Ammon's horn (tissue), 1 donor: ENCODE measurements around the gene ABCC9.
A peak's percentile ranks its signal among the peaks of the same experiment; 100 is the strongest.

Source experiments
- DNase-seq: peaks from one replicate; pipeline ENCODE4 v3.0.0-alpha.2; 2016; ENCODE audit warnings: low spot score

The ABCC9 gene

DNA sequence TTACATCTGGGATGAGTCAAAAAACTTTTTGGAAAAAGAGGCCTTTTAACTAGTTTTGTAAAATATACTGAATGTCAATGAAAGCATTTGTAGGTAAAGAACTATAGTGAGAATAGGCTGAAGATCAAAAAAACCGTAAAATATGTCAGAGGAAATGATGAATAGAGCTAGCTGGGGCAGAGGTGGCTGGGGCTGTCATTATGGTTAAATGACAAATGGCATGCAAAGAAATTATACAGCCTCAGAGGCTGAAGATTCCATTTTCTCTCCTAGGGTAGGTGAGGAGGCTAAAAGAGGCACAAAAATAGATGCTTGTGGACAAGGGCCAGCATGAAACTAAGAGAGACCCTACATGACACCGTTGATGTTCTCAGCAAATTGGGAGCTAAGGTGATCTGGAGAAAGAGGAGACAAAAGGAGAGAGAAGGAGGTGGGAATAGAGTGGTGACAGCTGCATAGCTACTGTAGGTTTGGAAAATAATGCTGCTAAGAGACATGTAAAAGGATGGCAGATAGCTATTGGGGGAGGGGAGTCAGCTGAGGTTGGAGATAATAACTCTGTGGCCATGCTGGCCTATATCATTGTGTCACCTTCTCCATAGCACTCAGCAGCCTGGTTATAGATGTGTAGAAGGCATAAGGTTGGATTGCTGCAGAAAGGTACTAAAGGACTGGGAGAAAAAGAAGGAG lies 63.8 kb downstream of the ABCC9 start:
- no peak for DNase-seq

- no peak for DNase-seq
Observed at GRCh38 chr12:21865846-21866245, 75.4 kb downstream of the ABCC9 start.

- DNase-seq, result no peak
Observed at GRCh38 chr12:21860534-21860933, 80.7 kb downstream of the ABCC9 start.

- DNase-seq, result no peak
Observed at GRCh38 chr12:21860128-21860527, 81.1 kb downstream of the ABCC9 start.

- no peak for DNase-seq
Observed at GRCh38 chr12:21852251-21852650, 89.0 kb downstream of the ABCC9 start.

GRCh38 chr12:21851151-21851550 lies 90.1 kb downstream of the ABCC9 start:
- no peak for DNase-seq

- no peak for DNase-seq
Observed at GRCh38 chr12:21850419-21850818, 90.8 kb downstream of the ABCC9 start.

GRCh38 chr12:21849878-21850277 lies 91.3 kb downstream of the ABCC9 start:
- no peak for DNase-seq

GRCh38 chr12:21848192-21848591 lies 93.0 kb downstream of the ABCC9 start:
- no peak for DNase-seq

DNA sequence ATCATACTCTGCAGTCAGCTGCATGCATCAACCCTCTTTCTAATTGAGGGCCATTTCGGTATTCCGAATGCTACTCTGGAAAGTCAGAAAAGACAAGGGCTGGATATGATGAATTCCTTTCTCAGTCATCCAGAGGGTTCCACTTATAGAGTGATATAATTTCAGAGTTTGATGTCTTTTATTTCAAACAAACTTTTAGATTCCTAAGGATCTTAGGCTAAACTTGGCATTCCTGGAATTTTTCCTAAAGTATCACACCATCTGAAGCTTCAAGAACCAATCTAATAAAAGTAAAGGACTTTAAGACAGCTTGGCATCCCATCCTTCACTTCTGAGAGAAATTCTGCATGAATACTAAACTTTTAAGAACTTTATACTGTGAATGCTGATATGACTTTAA lies 97.4 kb downstream of the ABCC9 start:
- DNase-seq, result no peak

DNA sequence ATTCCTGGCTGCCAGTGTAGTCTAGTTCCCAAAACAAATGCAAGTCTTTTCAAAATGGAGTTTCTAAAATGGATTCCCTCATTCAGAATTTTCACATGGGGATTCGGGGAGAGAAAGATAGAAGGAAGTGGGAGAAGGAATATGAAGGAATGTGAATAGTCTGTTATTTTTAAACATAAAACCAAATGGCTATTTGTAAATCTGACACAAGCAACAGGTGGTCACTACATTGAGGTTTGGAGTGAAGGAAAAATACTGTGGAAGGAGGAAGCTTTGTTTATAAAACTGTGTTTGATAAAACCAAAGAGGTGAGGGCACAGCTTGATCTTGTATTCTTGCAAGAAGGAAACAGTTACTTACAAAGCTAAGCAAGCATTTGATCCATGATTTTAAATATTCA lies 101.5 kb downstream of the ABCC9 start:
- no peak for DNase-seq

GRCh38 chr12:21837847-21838246 lies 103.4 kb downstream of the ABCC9 start:
- DNase-seq, result no peak

DNA sequence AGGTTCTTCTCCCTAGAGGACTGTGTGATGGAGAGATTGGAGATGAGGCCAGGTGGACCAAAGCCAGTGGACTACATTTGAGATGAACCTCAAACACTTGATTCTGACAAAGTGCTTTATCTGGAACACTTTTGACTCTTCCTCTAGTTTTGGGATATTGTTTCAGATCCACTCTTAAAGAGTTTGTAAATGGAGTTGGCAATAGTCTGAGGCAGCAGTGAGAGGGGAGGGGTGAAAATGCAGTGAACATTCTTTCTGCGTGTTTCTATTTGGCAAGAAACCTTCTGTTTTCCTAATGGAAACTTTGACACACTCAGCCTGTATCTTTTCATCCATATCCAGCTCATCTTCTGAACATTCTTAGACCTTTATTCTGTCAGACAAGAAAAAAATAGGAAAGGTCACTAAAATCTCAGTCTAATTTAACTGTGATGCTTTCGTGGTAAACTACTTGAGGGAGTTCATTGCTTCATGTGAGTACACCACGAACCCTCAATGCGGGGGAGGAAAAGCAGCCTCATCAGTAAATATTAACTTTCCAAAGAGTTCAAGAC lies 109.4 kb downstream of the ABCC9 start:
- DNase-seq, result no peak

- peak; percentile 21 for DNase-seq
Observed at GRCh38 chr12:21828779-21829178, 112.4 kb downstream of the ABCC9 start.

DNA sequence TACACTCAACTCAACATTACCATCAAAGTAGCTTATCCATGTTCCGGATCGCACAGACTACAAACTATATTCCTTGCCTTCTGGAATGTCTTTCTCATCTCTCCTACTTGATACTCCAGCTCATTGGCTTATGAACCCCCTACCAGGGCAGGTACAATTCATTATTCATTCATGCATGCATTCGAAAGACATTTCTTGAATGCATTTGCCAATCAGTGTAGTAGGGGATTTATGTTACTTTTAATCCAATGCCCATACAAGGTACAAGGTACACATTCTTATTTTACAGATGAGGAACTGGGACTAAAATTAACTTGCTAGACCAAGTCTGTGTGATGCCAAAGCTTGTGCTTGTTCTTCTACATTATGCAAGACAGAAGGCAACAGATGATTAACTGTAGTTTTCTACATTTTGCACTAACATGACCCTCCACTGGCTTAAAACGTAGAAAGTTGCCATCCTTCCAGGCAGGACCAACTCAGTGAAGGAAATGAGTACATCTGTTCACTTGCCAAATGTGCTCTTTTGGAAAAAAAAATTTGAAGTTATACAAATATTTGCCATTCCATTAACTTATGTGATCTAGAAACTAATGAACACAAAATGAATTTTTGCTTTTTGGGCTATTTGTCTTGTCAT lies 113.0 kb downstream of the ABCC9 start:
- no peak for DNase-seq

DNA sequence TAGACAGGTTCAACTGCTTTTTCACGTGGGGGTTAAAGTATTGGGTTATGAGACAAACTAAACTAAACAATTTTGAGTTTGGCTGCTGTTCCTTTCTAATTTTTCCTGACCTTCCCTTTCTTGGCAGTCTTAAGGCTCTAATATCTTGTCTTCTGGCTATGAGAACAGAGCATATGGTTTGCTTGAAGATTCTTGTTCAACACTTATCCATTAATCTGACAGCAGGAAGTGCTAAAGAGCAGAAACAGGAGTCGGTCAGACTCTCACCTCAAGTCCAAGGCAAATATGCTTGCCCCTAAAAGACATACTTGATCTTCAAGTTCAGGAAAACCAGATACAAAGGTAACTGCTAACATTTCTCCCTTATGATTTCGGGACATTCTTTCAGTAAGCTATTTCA lies 114.1 kb downstream of the ABCC9 start:
- DNase-seq, result no peak

GRCh38 chr12:21826618-21826910 lies 114.7 kb downstream of the ABCC9 start:
- DNase-seq, result no peak

- no peak for DNase-seq
Observed at GRCh38 chr12:21825886-21826617, 115.2 kb downstream of the ABCC9 start.

DNA sequence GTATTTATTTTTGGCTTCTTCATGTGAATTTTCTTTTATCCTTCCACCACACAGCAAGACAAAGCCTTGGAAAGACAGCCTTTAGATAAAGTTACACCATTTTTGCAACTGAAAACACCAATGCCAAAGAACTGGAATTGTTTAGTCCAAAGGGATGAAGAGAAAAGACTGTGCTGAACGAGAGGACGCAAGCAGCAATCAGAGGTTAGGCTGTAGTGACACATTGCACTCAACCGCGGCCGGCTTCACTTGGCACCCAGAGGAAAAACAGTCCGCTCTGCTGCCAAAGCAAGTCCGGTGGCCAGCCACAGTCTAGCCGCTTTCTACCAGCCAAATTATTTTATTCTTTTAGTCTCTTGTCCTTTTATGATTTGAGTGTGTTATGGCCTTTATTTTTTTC lies 117.6 kb downstream of the ABCC9 start:
- peak; percentile 46 for DNase-seq

- no peak for DNase-seq
Observed at GRCh38 chr12:21819678-21820077, 121.5 kb downstream of the ABCC9 start.

DNA sequence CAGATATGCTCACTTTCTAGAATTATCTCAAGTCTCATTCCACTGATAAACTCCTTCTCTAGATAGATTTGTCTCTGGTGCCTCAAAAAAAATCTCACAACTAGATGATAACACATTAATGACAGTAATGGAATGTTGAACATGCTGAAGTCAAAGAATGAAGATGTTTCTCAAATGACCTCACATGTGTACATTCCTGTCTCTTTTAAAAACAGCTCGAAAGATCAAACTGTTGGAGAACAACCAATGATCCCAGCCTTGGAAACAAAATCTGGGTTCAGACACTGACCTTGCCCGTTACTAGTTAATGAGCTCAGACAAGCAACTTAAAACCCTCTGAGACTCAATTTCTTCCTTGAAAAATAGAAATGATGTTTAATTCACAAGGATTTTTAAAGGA lies 122.0 kb downstream of the ABCC9 start:
- DNase-seq, result no peak

- DNase-seq, result no peak
Observed at GRCh38 chr12:21818627-21819026, 122.6 kb downstream of the ABCC9 start.
